Calu3 (cell line): ENCODE results near the gene CORO6. TPM values are rescaled to one million over a fixed set of nuclear protein-coding genes. Genes with fewer than 3 reads are reported as not detected.

Experiments
- BruUV-seq: library from RNA; stranded (reverse); fragments of 400-500 nt; replicated peaks from 2 replicates; lab custom pipeline; 2021; lab: Mats Ljungman, UMichigan
- CTCF ChIA-PET: fragments of 300-600 bp; sonication (Branson Sonifier 250); formaldehyde crosslinking; loops from one replicate; lab custom pipeline; 2022; ENCODE audit warnings: antibody characterized with exemption; lab: Charles Lee
- DNase-seq: peaks from one replicate; pipeline ENCODE4 v3.0.0; 2022
- H3K27ac Mint-ChIP-seq: one replicate; pipeline ENCODE4 v1.8.0; 2022; ENCODE audit warnings: mixed read lengths; ENCODE audit not compliant: unreplicated experiment
- H3K27me3 Mint-ChIP-seq: one replicate; pipeline ENCODE4 v1.8.0; 2022; ENCODE audit warnings: mixed read lengths; ENCODE audit not compliant: unreplicated experiment
- H3K36me3 Mint-ChIP-seq: one replicate; pipeline ENCODE4 v1.8.0; 2022; ENCODE audit warnings: mild to moderate bottlenecking, moderate library complexity, mixed read lengths; ENCODE audit not compliant: insufficient read depth, unreplicated experiment
- H3K4me1 Mint-ChIP-seq: one replicate; pipeline ENCODE4 v1.8.0; 2022; ENCODE audit warnings: mild to moderate bottlenecking, low read depth, mixed read lengths; ENCODE audit not compliant: unreplicated experiment
- H3K4me3 Mint-ChIP-seq: one replicate; pipeline ENCODE4 v1.8.0; 2022; ENCODE audit warnings: mild to moderate bottlenecking, low read depth, moderate library complexity, mixed read lengths; ENCODE audit not compliant: unreplicated experiment
- H3K9me3 Mint-ChIP-seq: one replicate; pipeline ENCODE4 v1.8.0; 2022; ENCODE audit warnings: low read depth, mixed read lengths; ENCODE audit not compliant: unreplicated experiment
- intact Hi-C: fragments of 100-400 bp; cut with micrococcal nuclease; formaldehyde crosslinking; loops from one replicate; pipeline ENCODE4 v1.10.0; 2022; ENCODE audit not compliant: unreplicated experiment
- total RNA-seq: library from RNA; stranded (reverse); gene quantifications from 2 replicates; pipeline ENCODE4 v1.2.3, GENCODE V29; 2022
- TF ChIP-seq, protein P1 (sequence below): fragments of 200-600 bp; IDR thresholded peaks from one replicate; pipeline ENCODE4 v1.8.0; 2022; ENCODE audit warnings: antibody characterized with exemption; ENCODE audit not compliant: unreplicated experiment

The CORO6 gene
- total RNA-seq, 1 experiment from 2014 or later: 0.47 TPM

- Mint-ChIP-seq H3K27me3 (no peaks in the 10 kb centered on the region), H3K4me3 (peak overlapping the region; percentile 79), H3K9me3 (no peaks in the 10 kb centered on the region), H3K36me3 (peaks cover 55% of the 10 kb centered on the region), H3K27ac (no peak overlapping the region), H3K4me1 (peaks cover 41% of the 10 kb centered on the region)
- no TSS peak for BruUV-seq
- CTCF ChIA-PET: interaction anchor here (0.6 kb wide), 1 partner anchor 216 kb away, joined by 3 read pairs; no protein-coding TSS in a partner anchor
- intact Hi-C loops: no loop called here
- TF ChIP-seq, protein P1, sequence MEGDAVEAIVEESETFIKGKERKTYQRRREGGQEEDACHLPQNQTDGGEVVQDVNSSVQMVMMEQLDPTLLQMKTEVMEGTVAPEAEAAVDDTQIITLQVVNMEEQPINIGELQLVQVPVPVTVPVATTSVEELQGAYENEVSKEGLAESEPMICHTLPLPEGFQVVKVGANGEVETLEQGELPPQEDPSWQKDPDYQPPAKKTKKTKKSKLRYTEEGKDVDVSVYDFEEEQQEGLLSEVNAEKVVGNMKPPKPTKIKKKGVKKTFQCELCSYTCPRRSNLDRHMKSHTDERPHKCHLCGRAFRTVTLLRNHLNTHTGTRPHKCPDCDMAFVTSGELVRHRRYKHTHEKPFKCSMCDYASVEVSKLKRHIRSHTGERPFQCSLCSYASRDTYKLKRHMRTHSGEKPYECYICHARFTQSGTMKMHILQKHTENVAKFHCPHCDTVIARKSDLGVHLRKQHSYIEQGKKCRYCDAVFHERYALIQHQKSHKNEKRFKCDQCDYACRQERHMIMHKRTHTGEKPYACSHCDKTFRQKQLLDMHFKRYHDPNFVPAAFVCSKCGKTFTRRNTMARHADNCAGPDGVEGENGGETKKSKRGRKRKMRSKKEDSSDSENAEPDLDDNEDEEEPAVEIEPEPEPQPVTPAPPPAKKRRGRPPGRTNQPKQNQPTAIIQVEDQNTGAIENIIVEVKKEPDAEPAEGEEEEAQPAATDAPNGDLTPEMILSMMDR: no peak
- DNase-seq: peak; percentile 29
These were observed 33.9 kb downstream of the CORO6 start for GRCh38 chr17:29588562-29589411.

GRCh38 chr17:29588017-29588561 is 34.6 kb downstream of the CORO6 start:
- Mint-ChIP-seq H3K9me3 (no peaks in the 10 kb centered on the region), H3K27ac (no peak overlapping the region), H3K4me3 (peak overlapping the region; percentile 79), H3K36me3 (peaks cover 48% of the 10 kb centered on the region), H3K27me3 (no peaks in the 10 kb centered on the region), H3K4me1 (peaks cover 41% of the 10 kb centered on the region)
- intact Hi-C loops: no loop called here
- BruUV-seq: no TSS peak
- DNase-seq: no peak
- CTCF ChIA-PET: interaction anchor here (0.6 kb wide), 1 partner anchor 216 kb away, joined by 3 read pairs; no protein-coding TSS in a partner anchor
- TF ChIP-seq, protein P1: no peak

- Mint-ChIP-seq H3K4me3 (peak overlapping the region; percentile 79), H3K4me1 (peaks cover 38% of the 10 kb centered on the region), H3K9me3 (no peaks in the 10 kb centered on the region), H3K27me3 (no peaks in the 10 kb centered on the region), H3K27ac (no peak overlapping the region), H3K36me3 (peaks cover 43% of the 10 kb centered on the region)
- TF ChIP-seq, protein P1: no peak
- BruUV-seq: TSS peak; percentile 20
- DNase-seq: no peak
- CTCF ChIA-PET: interaction anchor here (0.6 kb wide), 1 partner anchor 217 kb away, joined by 4 read pairs; no protein-coding TSS in a partner anchor
- intact Hi-C loops: no loop called here
These were observed 35.1 kb downstream of the CORO6 start for GRCh38 chr17:29587591-29587990.

DNA sequence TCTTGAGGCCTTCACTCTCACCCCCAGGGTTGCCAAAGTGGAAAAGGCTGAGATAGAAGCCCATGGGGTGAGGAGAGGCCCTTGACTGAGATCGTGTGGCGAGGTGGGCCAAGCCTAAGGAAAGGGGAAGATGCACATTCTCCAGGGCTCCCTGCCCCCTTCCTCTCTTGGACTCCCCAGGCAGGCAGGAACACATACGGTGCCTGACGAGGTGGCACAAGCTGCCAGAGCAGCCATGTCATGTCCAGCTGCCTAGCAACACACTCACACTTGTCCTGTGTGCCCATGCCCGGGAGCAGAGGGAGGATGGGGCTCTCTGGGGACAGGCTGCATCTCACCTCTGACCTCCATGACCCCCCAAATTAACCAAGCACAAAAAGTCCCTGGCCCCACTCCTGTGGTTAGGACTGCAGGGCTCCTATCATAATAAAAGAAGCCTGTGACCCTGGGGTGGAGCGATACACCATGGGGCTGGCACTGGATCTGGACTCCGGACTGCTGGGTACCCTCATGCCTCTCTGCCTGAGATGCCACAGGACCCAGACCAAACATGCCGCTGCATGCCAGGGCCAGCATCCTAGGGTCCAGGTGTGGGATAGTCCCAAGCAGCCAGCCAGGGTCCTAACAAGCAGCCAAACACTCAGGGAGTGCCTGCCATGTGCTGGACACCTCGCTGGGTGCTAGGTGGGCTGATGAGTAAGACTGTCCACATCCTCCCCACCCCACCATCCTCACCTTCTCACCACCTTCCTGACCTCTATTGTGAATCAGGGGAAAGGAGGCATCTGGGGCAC is 35.8 kb downstream of the CORO6 start:
- CTCF ChIA-PET: interaction anchor here (0.6 to 1.0 kb wide), 2 partner anchors 21 to 218 kb away, joined by 3 to 4 read pairs; partner anchors contain the start of gene ABHD15
- DNase-seq: no peak

More for the DNA sequence above, 35.8 kb downstream of the CORO6 start:
- H3K27ac Mint-ChIP-seq: no peak overlapping the region
- H3K9me3 Mint-ChIP-seq: no peaks in the 10 kb centered on the region
- intact Hi-C loops: no loop called here
- H3K27me3 Mint-ChIP-seq: no peaks in the 10 kb centered on the region
- H3K4me1 Mint-ChIP-seq: peaks cover 31% of the 10 kb centered on the region
- peak overlapping the region; percentile 79 for H3K4me3 Mint-ChIP-seq
- TF ChIP-seq, protein P1: no peak
- BruUV-seq: no TSS peak
- peaks cover 41% of the 10 kb centered on the region for H3K36me3 Mint-ChIP-seq
